Esophagus muscularis mucosa (tissue), 4 donors: ENCODE results near the gene GJB6. TPM values are rescaled to one million over a fixed set of nuclear protein-coding genes. Genes with fewer than 3 reads are reported as not detected.

Source experiments
- DNase-seq: peaks from one replicate; pipeline ENCODE4 v3.0.0-alpha.2; 2017; ENCODE audit errors: extremely low spot score
- H3K27ac ChIP-seq, 4 donors: fragments of 200-600 bp; sonication (generic); replicated peaks in 1 of 4; 1 replicate in 3 of 4; 2 replicates in 1 of 4; pipeline ENCODE4 v1.5.1; 2016 to 2019; ENCODE audit warnings: mild to moderate bottlenecking in 1 of 4
- H3K27me3 ChIP-seq, 4 donors: fragments of 200-600 bp; sonication (generic); one replicate each; pipeline versions ENCODE4 v1.5.1 to v1.6.0; 2016 to 2019
- H3K36me3 ChIP-seq, 4 donors: fragments of 200-600 bp; sonication (generic); one replicate each; pipeline ENCODE4 v1.5.1; 2016 to 2019
- H3K4me1 ChIP-seq, 4 donors: fragments of 200-600 bp; sonication (generic); one replicate each; pipeline ENCODE4 v1.5.1; 2016 to 2019
- H3K4me3 ChIP-seq, 4 donors: fragments of 200-600 bp; sonication (generic); 1 replicate in 2 of 4; 2 replicates in 2 of 4; pipeline ENCODE4 v1.5.1; 2016 to 2019; ENCODE audit warnings: mild to moderate bottlenecking in 4 of 4, moderate library complexity in 1 of 4
- H3K9me3 ChIP-seq, 4 donors: fragments of 200-600 bp; sonication (generic); 1 replicate in 3 of 4; 2 replicates in 1 of 4; pipeline ENCODE4 v1.5.1; 2016 to 2019
- CTCF ChIP-seq, 3 experiments: fragments of 200-600 bp in 2 of 3; fragments of 450-650 bp in 1 of 3; sonication (generic) in 2 of 3; IDR thresholded peaks; one replicate each; pipeline ENCODE4 v1.5.1; 2017 to 2019; ENCODE audit warnings: antibody characterized with exemption in 3 of 3, mild to moderate bottlenecking in 2 of 3, moderate library complexity in 1 of 3
- EP300 ChIP-seq: sonication (generic); formaldehyde crosslinking; IDR thresholded peaks from one replicate; pipeline ENCODE4 v1.6.1; 2017; ENCODE audit warnings: antibody characterized with exemption
- POLR2A ChIP-seq: fragments of 450-650 bp; IDR thresholded peaks from one replicate; pipeline ENCODE4 v1.6.1; 2017; ENCODE audit warnings: antibody characterized with exemption, moderate library complexity, mild to moderate bottlenecking, low read depth
- POLR2AphosphoS5 ChIP-seq, 2 donors: sonication (generic); formaldehyde crosslinking; IDR thresholded peaks; one replicate each; pipeline ENCODE4 v1.6.1; 2017; ENCODE audit warnings: antibody characterized with exemption in 2 of 2
- WGBS: methylation state at CpG from one replicate; pipeline ENCODE4 v1.1.5; 2018; 5-methylcytosine and 5-hydroxymethylcytosine counted together
- intact Hi-C: fragments of 100-400 bp; cut with DNase I; formaldehyde crosslinking; loops from one replicate; pipeline ENCODE4 v1.15.1; 2023
- total RNA-seq, 4 donors: library from RNA; depleted of rRNA; stranded (reverse); fragments of >200 nt; gene quantifications; one replicate each; pipeline versions ENCODE4 v1.1.0 to v1.2.1, GENCODE V29; 2016

Gene GJB6
- total RNA-seq, 4 donors from 2014 or later: not detected

- H3K9me3 ChIP-seq: peaks cover 0 to 11% (median 0%) of the 10 kb centered on the region in 4 donors
- no peaks in the 10 kb centered on the region for H3K4me1 ChIP-seq
- 64% methylated on average over 3 of the region's 3 CpGs for WGBS
- H3K36me3 ChIP-seq: no peaks in the 10 kb centered on the region
- no peak overlapping the region for H3K27ac ChIP-seq
- no peak for TF ChIP-seq EP300
- no peak for TF ChIP-seq CTCF (IDR thresholded peaks at IDR 0.05)
- no peak for TF ChIP-seq POLR2A
- no peak for TF ChIP-seq POLR2AphosphoS5 (IDR thresholded peaks at IDR 0.05)
- H3K4me3 ChIP-seq: no peak overlapping the region
- peaks cover 0 to 15% (median 0%) of the 10 kb centered on the region in 4 donors for H3K27me3 ChIP-seq
- no peak for DNase-seq
- intact Hi-C loops: no loop called here
These were observed 15.0 kb downstream of the GJB6 start for GRCh38 chr13:20217168-20217567.

- no peak for DNase-seq
- Histone ChIP-seq H3K27ac (no peak overlapping the region), H3K4me1 (no peaks in the 10 kb centered on the region), H3K27me3 (peaks cover 0 to 14% (median 0%) of the 10 kb centered on the region in 4 donors), H3K36me3 (no peaks in the 10 kb centered on the region), H3K9me3 (peaks cover 0 to 11% (median 0%) of the 10 kb centered on the region in 4 donors), H3K4me3 (no peak overlapping the region)
- WGBS: 75% methylated on average over 1 of the region's 1 CpG
- intact Hi-C loops: no loop called here
- TF ChIP-seq POLR2A: no peak
These were observed 22.2 kb downstream of the GJB6 start for GRCh38 chr13:20209948-20210347.

GRCh38 chr13:20206698-20207235 lies 25.4 kb downstream of the GJB6 start:
- 74% methylated on average over 16 of the region's 16 CpGs for WGBS
- Histone ChIP-seq H3K27me3 (peaks cover 0 to 29% (median 0%) of the 10 kb centered on the region in 4 donors), H3K27ac (no peak overlapping the region), H3K9me3 (peaks cover 0 to 5% (median under 1%) of the 10 kb centered on the region in 4 donors), H3K4me3 (no peak overlapping the region), H3K36me3 (no peaks in the 10 kb centered on the region), H3K4me1 (no peaks in the 10 kb centered on the region)
- intact Hi-C loops: no loop called here
- no peak for DNase-seq
- TF ChIP-seq POLR2A: no peak
- no peak for TF ChIP-seq EP300
- TF ChIP-seq CTCF (IDR thresholded peaks at IDR 0.05): no peak
- no peak for TF ChIP-seq POLR2AphosphoS5 (IDR thresholded peaks at IDR 0.05)

- H3K4me3 ChIP-seq: no peak overlapping the region
- WGBS: 67% methylated on average over 11 of the region's 11 CpGs
- H3K9me3 ChIP-seq: peaks cover 0 to 9% (median 6%) of the 10 kb centered on the region in 4 donors
- no peak for DNase-seq
- no peaks in the 10 kb centered on the region for H3K4me1 ChIP-seq
- no peaks in the 10 kb centered on the region for H3K36me3 ChIP-seq
- intact Hi-C loops: no loop called here
- H3K27me3 ChIP-seq: peaks cover 0 to 29% (median 0%) of the 10 kb centered on the region in 4 donors
- no peak overlapping the region for H3K27ac ChIP-seq
- TF ChIP-seq CTCF (IDR thresholded peaks at IDR 0.05): no peak
- TF ChIP-seq POLR2AphosphoS5 (IDR thresholded peaks at IDR 0.05): no peak
- TF ChIP-seq EP300: no peak
- no peak for TF ChIP-seq POLR2A
These were observed 25.9 kb downstream of the GJB6 start for GRCh38 chr13:20206065-20206697.

- H3K4me3 ChIP-seq: no peak overlapping the region
- H3K9me3 ChIP-seq: peaks cover 0 to 9% (median 6%) of the 10 kb centered on the region in 4 donors
- H3K4me1 ChIP-seq: peaks cover under 1 to 8% (median 5%) of the 10 kb centered on the region in 4 donors
- TF ChIP-seq EP300 (no peak), CTCF (IDR thresholded peaks at IDR 0.05) (no peak), POLR2AphosphoS5 (IDR thresholded peaks at IDR 0.05) (no peak), POLR2A (no peak)
- H3K27me3 ChIP-seq: peaks cover 3 to 44% (median 15%) of the 10 kb centered on the region in 4 donors
- intact Hi-C loops: no loop called here
- WGBS: 91% methylated on average over 1 of the region's 1 CpG
- no peak for DNase-seq
- no peaks in the 10 kb centered on the region for H3K36me3 ChIP-seq
- no peak overlapping the region for H3K27ac ChIP-seq
These were observed 33.3 kb downstream of the GJB6 start for GRCh38 chr13:20198781-20199180.
